Large intestine (tissue), 3 donors: ENCODE data around the gene ZP4. TPM values are rescaled to one million over a fixed set of nuclear protein-coding genes. Genes with fewer than 3 reads are reported as not detected.
A peak's percentile ranks its signal among the peaks of the same experiment; 100 is the strongest.

ENCODE experiments used
- DNase-seq, 2 donors: peaks; one replicate each; pipeline versions ENCODE4 v3.0.0 to v3.0.0-alpha.2; 2013
- H3K27ac ChIP-seq: one replicate; pipeline ENCODE4 v1.5.1; 2013; ENCODE audit warnings: low read length
- H3K27me3 ChIP-seq: 2 replicates; pipeline ENCODE4 v1.6.1; 2013; ENCODE audit warnings: low read length; ENCODE audit not compliant: control insufficient read depth, insufficient read depth
- H3K36me3 ChIP-seq: 2 replicates; pipeline ENCODE4 v1.6.1; 2013; ENCODE audit warnings: low read length; ENCODE audit not compliant: control insufficient read depth, insufficient read depth
- H3K4me1 ChIP-seq: one replicate; pipeline ENCODE4 v1.6.1; 2013; ENCODE audit warnings: low read length; ENCODE audit not compliant: control insufficient read depth, insufficient read depth
- H3K4me3 ChIP-seq: one replicate; pipeline ENCODE4 v1.5.1; 2013; ENCODE audit warnings: low read length
- H3K9me3 ChIP-seq: one replicate; pipeline ENCODE4 v1.6.1; 2013; ENCODE audit warnings: mild to moderate bottlenecking, low read depth, low read length, moderate library complexity; ENCODE audit not compliant: control insufficient read depth
- WGBS: methylation state at CpG from one replicate; pipeline ENCODE4 v1.1.5; 2013; ENCODE audit warnings: low lambda C conversion rate; ENCODE audit not compliant: insufficient coverage; 5-methylcytosine and 5-hydroxymethylcytosine counted together
- polyA plus RNA-seq: library from polyadenylated mRNA; unstranded; fragments of 120-200 nt; gene quantifications from one replicate; pipeline ENCODE4 v1.2.1, GENCODE V29; 2013

Gene ZP4
- polyA plus RNA-seq, 1 donor = not detected

GRCh38 chr1:237878406-237878805 is 12.3 kb downstream of the ZP4 start:
- WGBS = no CpG with 5 or more reads among the region's 1 CpG
- H3K4me3 ChIP-seq = no peak overlapping the region

GRCh38 chr1:237877631-237878030 is 13.1 kb downstream of the ZP4 start:
- Histone ChIP-seq H3K27me3 (no peaks in the 10 kb centered on the region), H3K4me1 (no peaks in the 10 kb centered on the region), H3K9me3 (no peaks in the 10 kb centered on the region), H3K4me3 (no peak overlapping the region), H3K36me3 (no peaks in the 10 kb centered on the region), H3K27ac (no peak overlapping the region)
- WGBS = 79% methylated on average over 4 of the region's 4 CpGs
- no peak for DNase-seq

More at GRCh38 chr1:237878406-237878805, 12.3 kb downstream of the ZP4 start:
- no peak overlapping the region for H3K27ac ChIP-seq
- H3K4me1 ChIP-seq = no peaks in the 10 kb centered on the region
- DNase-seq = no peak
- no peaks in the 10 kb centered on the region for H3K36me3 ChIP-seq
- no peaks in the 10 kb centered on the region for H3K9me3 ChIP-seq
- H3K27me3 ChIP-seq = no peaks in the 10 kb centered on the region

GRCh38 chr1:237875291-237875690 is 15.4 kb downstream of the ZP4 start:
- H3K4me1 ChIP-seq = no peaks in the 10 kb centered on the region
- H3K9me3 ChIP-seq = no peaks in the 10 kb centered on the region
- no peak overlapping the region for H3K4me3 ChIP-seq
- H3K36me3 ChIP-seq = no peaks in the 10 kb centered on the region
- H3K27me3 ChIP-seq = no peaks in the 10 kb centered on the region
- H3K27ac ChIP-seq = no peak overlapping the region
- WGBS = no CpG with 5 or more reads among the region's 8 CpGs
- no peak for DNase-seq

- no peak for DNase-seq
- Histone ChIP-seq H3K27me3 (no peaks in the 10 kb centered on the region), H3K9me3 (no peaks in the 10 kb centered on the region), H3K36me3 (no peaks in the 10 kb centered on the region), H3K4me1 (no peaks in the 10 kb centered on the region), H3K27ac (no peak overlapping the region), H3K4me3 (no peak overlapping the region)
- WGBS = no CpG with 5 or more reads among the region's 4 CpGs
These were observed 17.1 kb downstream of the ZP4 start for GRCh38 chr1:237873487-237874211.

- Histone ChIP-seq H3K27me3 (no peaks in the 10 kb centered on the region), H3K4me1 (no peaks in the 10 kb centered on the region), H3K4me3 (no peak overlapping the region), H3K36me3 (no peaks in the 10 kb centered on the region), H3K27ac (no peak overlapping the region), H3K9me3 (no peaks in the 10 kb centered on the region)
- peak; percentile 36 to 70 for DNase-seq
- WGBS = 71% methylated on average over 1 of the region's 4 CpGs
These were observed 21.7 kb downstream of the ZP4 start for GRCh38 chr1:237868817-237869600.

GRCh38 chr1:237867380-237867888 is 23.3 kb downstream of the ZP4 start:
- WGBS = 100% methylated on average over 1 of the region's 1 CpG
- Histone ChIP-seq H3K4me1 (no peaks in the 10 kb centered on the region), H3K27me3 (no peaks in the 10 kb centered on the region), H3K9me3 (no peaks in the 10 kb centered on the region), H3K36me3 (no peaks in the 10 kb centered on the region), H3K4me3 (no peak overlapping the region), H3K27ac (no peak overlapping the region)
- DNase-seq = no peak

GRCh38 chr1:237864338-237865244 is 26.1 kb downstream of the ZP4 start:
- H3K27ac ChIP-seq = no peak overlapping the region
- peak; percentile 72 to 86 for DNase-seq
- no peaks in the 10 kb centered on the region for H3K9me3 ChIP-seq
- H3K4me3 ChIP-seq = no peak overlapping the region
- WGBS = 100% methylated on average over 1 of the region's 25 CpGs
- H3K4me1 ChIP-seq = no peaks in the 10 kb centered on the region
- no peaks in the 10 kb centered on the region for H3K36me3 ChIP-seq
- no peaks in the 10 kb centered on the region for H3K27me3 ChIP-seq

- Histone ChIP-seq H3K4me3 (no peak overlapping the region), H3K27me3 (no peaks in the 10 kb centered on the region), H3K27ac (no peak overlapping the region), H3K9me3 (no peaks in the 10 kb centered on the region), H3K4me1 (no peaks in the 10 kb centered on the region), H3K36me3 (no peaks in the 10 kb centered on the region)
- no CpG with 5 or more reads among the region's 2 CpGs for WGBS
- DNase-seq = no peak
These were observed 27.5 kb downstream of the ZP4 start for GRCh38 chr1:237863234-237863633.

- no peaks in the 10 kb centered on the region for H3K27me3 ChIP-seq
- WGBS = 94% methylated on average over 2 of the region's 8 CpGs
These were observed 28.8 kb downstream of the ZP4 start for GRCh38 chr1:237861944-237862343.

GRCh38 chr1:237858992-237859391 is 31.7 kb downstream of the ZP4 start:
- Histone ChIP-seq H3K27ac (no peak overlapping the region), H3K4me3 (no peak overlapping the region), H3K4me1 (no peaks in the 10 kb centered on the region), H3K9me3 (no peaks in the 10 kb centered on the region), H3K27me3 (no peaks in the 10 kb centered on the region), H3K36me3 (no peaks in the 10 kb centered on the region)
- no peak for DNase-seq
- WGBS = 71% methylated on average over 2 of the region's 4 CpGs

More at GRCh38 chr1:237861944-237862343, 28.8 kb downstream of the ZP4 start:
- Histone ChIP-seq H3K4me1 (no peaks in the 10 kb centered on the region), H3K27ac (no peak overlapping the region), H3K36me3 (no peaks in the 10 kb centered on the region), H3K4me3 (no peak overlapping the region), H3K9me3 (no peaks in the 10 kb centered on the region)
- DNase-seq = no peak
